ENCODE data around the gene KIF5C.

Gene KIF5C

GRCh38 chr2:148888003-148888501, 13.0 kb downstream of the KIF5C start:
- no peak for DNase-seq

- DNase-seq, result no peak
Observed at GRCh38 chr2:148888986-148889385, 14.0 kb downstream of the KIF5C start.

- no peak for DNase-seq
Observed at GRCh38 chr2:148893906-148894305, 18.9 kb downstream of the KIF5C start.

GRCh38 chr2:148896136-148896535, 21.1 kb downstream of the KIF5C start:
- DNase-seq, result no peak

- no peak for DNase-seq
Observed at GRCh38 chr2:148899638-148900318, 24.8 kb downstream of the KIF5C start.

GRCh38 chr2:148900350-148900837, 25.4 kb downstream of the KIF5C start:
- peak; percentile 72 for DNase-seq

- DNase-seq, result peak; percentile 54
Observed at GRCh38 chr2:148901142-148901541, 26.1 kb downstream of the KIF5C start.

GRCh38 chr2:148902798-148903197, 27.8 kb downstream of the KIF5C start:
- no peak for DNase-seq

- no peak for DNase-seq
Observed at GRCh38 chr2:148903294-148903693, 28.3 kb downstream of the KIF5C start.

- DNase-seq, result no peak
Observed at GRCh38 chr2:148903979-148904378, 29.0 kb downstream of the KIF5C start.

- DNase-seq, result no peak
Observed at GRCh38 chr2:148906124-148906523, 31.1 kb downstream of the KIF5C start.

- DNase-seq, result no peak
Observed at GRCh38 chr2:148907085-148907785, 32.2 kb downstream of the KIF5C start.

- no peak for DNase-seq
Observed at GRCh38 chr2:148909114-148909513, 34.1 kb downstream of the KIF5C start.

GRCh38 chr2:148913061-148913460, 38.0 kb downstream of the KIF5C start:
- DNase-seq, result no peak

- no peak for DNase-seq
Observed at GRCh38 chr2:148913492-148913891, 38.5 kb downstream of the KIF5C start.

- DNase-seq, result no peak
Observed at GRCh38 chr2:148914463-148914862, 39.4 kb downstream of the KIF5C start.

GRCh38 chr2:148917431-148917830, 42.4 kb downstream of the KIF5C start:
- no peak for DNase-seq

GRCh38 chr2:148918554-148918953, 43.5 kb downstream of the KIF5C start:
- DNase-seq, result no peak

- no peak for DNase-seq
Observed at GRCh38 chr2:148920559-148920958, 45.5 kb downstream of the KIF5C start.

- no peak for DNase-seq
Observed at GRCh38 chr2:148922062-148922461, 47.0 kb downstream of the KIF5C start.

- DNase-seq, result peak; percentile 31
Observed at GRCh38 chr2:148922776-148923475, 47.9 kb downstream of the KIF5C start.

- peak; percentile 80 for DNase-seq
Observed at GRCh38 chr2:148924514-148925178, 49.6 kb downstream of the KIF5C start.
